Measurements from ENCODE around the gene GPR162. TPM values are rescaled to one million over a fixed set of nuclear protein-coding genes. Genes with fewer than 3 reads are reported as not detected.

Gene GPR162
- total RNA-seq, 6 experiments from 2014 or later, result 0.37 to 3.1 (median 2.1) TPM

DNA sequence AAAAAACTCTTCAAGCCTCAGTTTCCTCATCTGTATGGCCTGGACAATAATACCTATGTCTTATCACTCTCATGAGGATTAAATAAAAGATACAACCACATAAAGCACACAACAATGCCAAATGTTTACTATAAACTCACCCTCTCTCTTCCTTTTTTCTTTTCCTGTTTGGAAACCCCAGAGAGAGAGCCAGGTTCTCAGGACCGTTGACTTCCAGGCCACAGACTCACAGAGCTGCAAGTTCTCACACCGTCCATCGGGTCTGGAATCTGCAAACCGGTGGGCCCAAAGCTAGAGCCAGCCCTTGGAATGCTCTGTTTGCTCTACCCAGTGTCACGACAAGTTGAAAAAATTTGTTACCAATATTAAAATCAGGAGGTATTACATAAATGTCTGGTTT, 36.9 kb upstream of the GPR162 start:
- DNase-seq, result no peak
- Histone ChIP-seq H3K9me3 (no peaks in the 10 kb centered on the region), H3K36me3 (no peaks in the 10 kb centered on the region), H3K27me3 (no peaks in the 10 kb centered on the region), H3K4me3 (no peak overlapping the region), H3K4me1 (peaks cover 0 to 8% (median 3%) of the 10 kb centered on the region in 4 donors), H3K27ac (no peak overlapping the region)
- intact Hi-C loops (cut with DNase I), result no loop called here
- no peak for TF ChIP-seq POLR2A (IDR thresholded peaks at IDR 0.05)
- TF ChIP-seq CTCF (IDR thresholded peaks at IDR 0.05), result no peak
- ATAC-seq, result peak in 1 of 4 donors; percentile 8
- 48% methylated on average over 5 of the region's 5 CpGs for WGBS (ENCODE audit: insufficient coverage, low coverage, low lambda C conversion rate, missing lambda C conversion rate)

DNA sequence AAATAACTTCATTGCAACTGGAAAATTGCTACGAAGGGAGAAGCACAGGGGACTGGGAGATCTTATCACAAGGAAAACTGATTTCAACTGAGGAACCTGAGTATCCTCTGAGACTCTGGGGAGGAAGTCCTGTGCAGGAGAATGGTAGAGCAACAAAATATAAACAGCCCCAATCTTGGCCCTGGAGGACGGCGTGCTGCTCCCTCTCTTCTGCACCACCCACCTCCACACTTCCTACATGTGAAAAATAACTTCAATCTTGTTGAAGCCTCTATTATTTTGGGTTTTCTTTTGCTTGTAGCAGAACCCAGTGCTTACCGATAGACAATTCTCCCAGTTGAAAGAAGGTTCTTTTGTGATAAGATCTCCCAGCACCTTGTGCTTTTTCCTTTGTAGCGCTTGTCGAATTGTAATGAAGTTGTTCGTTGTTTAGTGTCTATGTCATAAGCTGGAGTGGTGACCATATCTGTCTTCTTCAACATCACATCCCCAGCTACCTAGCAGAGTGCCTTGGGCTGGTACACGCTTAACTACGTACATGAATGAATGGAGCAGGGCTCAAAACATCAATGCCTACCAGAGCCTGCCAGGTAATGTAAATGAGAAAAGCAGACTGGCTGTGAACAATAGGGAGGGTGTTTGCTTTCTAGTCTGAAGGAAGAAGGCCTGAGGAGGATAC, 35.1 kb upstream of the GPR162 start:
- no peak overlapping the region for H3K27ac ChIP-seq
- H3K36me3 ChIP-seq, result no peaks in the 10 kb centered on the region
- ATAC-seq, result no peak
- H3K27me3 ChIP-seq, result no peaks in the 10 kb centered on the region
- intact Hi-C loops (cut with DNase I), result no loop called here
- H3K4me1 ChIP-seq, result no peaks in the 10 kb centered on the region
- no peak overlapping the region for H3K4me3 ChIP-seq
- DNase-seq, result no peak
- no peak for TF ChIP-seq CTCF (IDR thresholded peaks at IDR 0.05)
- TF ChIP-seq POLR2A (IDR thresholded peaks at IDR 0.05), result no peak
- H3K9me3 ChIP-seq, result no peaks in the 10 kb centered on the region
- WGBS (ENCODE audit: insufficient coverage, low coverage, low lambda C conversion rate, missing lambda C conversion rate), result 66% methylated on average over 9 of the region's 9 CpGs

DNA sequence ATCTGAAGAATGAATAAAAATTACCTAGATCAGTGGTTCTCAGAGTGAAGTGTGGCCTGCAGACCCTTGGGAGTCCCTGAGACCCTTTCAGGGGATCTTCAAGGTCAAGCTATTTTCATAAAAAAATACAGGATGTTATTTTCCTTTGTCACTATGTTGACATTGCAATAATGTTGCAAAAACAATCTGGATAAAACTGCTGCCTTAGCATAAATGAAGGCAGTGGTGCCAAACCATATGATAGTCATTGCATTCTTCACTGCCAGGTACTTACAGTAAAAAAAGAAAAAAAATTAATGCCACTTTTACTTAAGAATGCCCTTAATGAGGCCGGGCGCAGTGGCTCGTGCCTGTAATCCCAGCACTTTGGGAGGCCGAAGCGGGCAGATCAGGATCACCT, 34.3 kb upstream of the GPR162 start:
- no peak overlapping the region for H3K4me3 ChIP-seq
- no peaks in the 10 kb centered on the region for H3K27me3 ChIP-seq
- no peaks in the 10 kb centered on the region for H3K36me3 ChIP-seq
- intact Hi-C loops (cut with DNase I), result no loop called here
- WGBS (ENCODE audit: insufficient coverage, low coverage, low lambda C conversion rate, missing lambda C conversion rate), result 77% methylated on average over 5 of the region's 5 CpGs
- no peak for TF ChIP-seq CTCF (IDR thresholded peaks at IDR 0.05)
- TF ChIP-seq POLR2A (IDR thresholded peaks at IDR 0.05), result no peak
- H3K27ac ChIP-seq, result no peak overlapping the region
- no peak for ATAC-seq
- H3K4me1 ChIP-seq, result no peaks in the 10 kb centered on the region
- no peak for DNase-seq
- H3K9me3 ChIP-seq, result no peaks in the 10 kb centered on the region

- peak; percentile 69 to 74 (median 73) for DNase-seq
- WGBS (ENCODE audit: insufficient coverage, low coverage, low lambda C conversion rate, missing lambda C conversion rate), result 39% methylated on average over 14 of the region's 18 CpGs
- Histone ChIP-seq H3K4me3 (peak within 1 kb of the TSS; percentile 32 to 44 (median 36)), H3K36me3 (no peaks in the 10 kb centered on the region), H3K27ac (peak within 1 kb of the TSS; percentile 36 to 65 (median 65)), H3K4me1 (no peaks in the 10 kb centered on the region), H3K9me3 (no peaks in the 10 kb centered on the region), H3K27me3 (no peaks in the 10 kb centered on the region)
- intact Hi-C loops (cut with DNase I), result no loop called here
- ATAC-seq, result peak; percentile 75 to 80 (median 76)
- TF ChIP-seq POLR2A (IDR thresholded peaks at IDR 0.05) (peak; percentile 69), CTCF (IDR thresholded peaks at IDR 0.05) (no peak)
Measured at GRCh38 chr12:6788972-6789924, 32.4 kb upstream of the GPR162 start, which contains the start of gene CD4. CD4 (plus strand) TSS chr12:6789528; CDS start chr12:6800139, 10,611 bp downstream.

Measured in right lobe of liver (tissue), 6 donors.